Lower lobe of right lung (tissue), 2 donors: ENCODE data around the gene GLRX. TPM values are rescaled to one million over a fixed set of nuclear protein-coding genes. Genes with fewer than 3 reads are reported as not detected.
A peak's percentile ranks its signal among the peaks of the same experiment; 100 is the strongest.
"Not testable (repeated sequence)": the region's sequence is repeated elsewhere in the genome, so short reads cannot be mapped to it uniquely, and the experiment has no call there.

Experiments used
- ATAC-seq, 2 donors: fragments of 200-7000 bp; cut with Tn5 transposase; one replicate each; pipeline ENCODE4 v1.9.1; 2020 to 2022; ENCODE audit warnings: mild to moderate bottlenecking in 2 of 2, moderate library complexity in 2 of 2
- DNase-seq: peaks from one replicate; pipeline ENCODE4 v3.0.0-alpha.2; 2020
- H3K27ac ChIP-seq: fragments of 200-600 bp; one replicate; pipeline ENCODE4 v1.8.0; 2022
- H3K27me3 ChIP-seq: fragments of 200-600 bp; one replicate; pipeline ENCODE4 v1.8.0; 2022; ENCODE audit warnings: low read depth
- H3K36me3 ChIP-seq: fragments of 200-600 bp; one replicate; pipeline ENCODE4 v1.8.0; 2022; ENCODE audit warnings: mild to moderate bottlenecking
- H3K4me1 ChIP-seq: fragments of 200-600 bp; one replicate; pipeline ENCODE4 v1.8.0; 2022
- H3K4me3 ChIP-seq: fragments of 200-600 bp; one replicate; pipeline ENCODE4 v1.8.0; 2022; ENCODE audit warnings: mild to moderate bottlenecking
- H3K9me3 ChIP-seq: fragments of 200-600 bp; one replicate; pipeline ENCODE4 v1.8.0; 2022
- CTCF ChIP-seq: fragments of 200-600 bp; IDR thresholded peaks from one replicate; pipeline ENCODE4 v1.8.0; 2022; ENCODE audit warnings: antibody characterized with exemption, mild to moderate bottlenecking
- intact Hi-C: fragments of 100-400 bp; cut with DNase I; formaldehyde crosslinking; loops from one replicate; pipeline ENCODE4 v1.11.0; 2022
- total RNA-seq: library from RNA; stranded (reverse); fragmentation: NEBNext Ultra II Directional; extraction: Animal tissue kit (Norgen Biotek cat#: 25700); gene quantifications from one replicate; pipeline ENCODE4 v1.2.1, GENCODE V29; 2021
- donor health status: DM: no; HTN: yes; CAD: no; lungs with severe emphysema.

GLRX gene
- total RNA-seq, 1 donor from 2014 or later: 115 TPM

DNA sequence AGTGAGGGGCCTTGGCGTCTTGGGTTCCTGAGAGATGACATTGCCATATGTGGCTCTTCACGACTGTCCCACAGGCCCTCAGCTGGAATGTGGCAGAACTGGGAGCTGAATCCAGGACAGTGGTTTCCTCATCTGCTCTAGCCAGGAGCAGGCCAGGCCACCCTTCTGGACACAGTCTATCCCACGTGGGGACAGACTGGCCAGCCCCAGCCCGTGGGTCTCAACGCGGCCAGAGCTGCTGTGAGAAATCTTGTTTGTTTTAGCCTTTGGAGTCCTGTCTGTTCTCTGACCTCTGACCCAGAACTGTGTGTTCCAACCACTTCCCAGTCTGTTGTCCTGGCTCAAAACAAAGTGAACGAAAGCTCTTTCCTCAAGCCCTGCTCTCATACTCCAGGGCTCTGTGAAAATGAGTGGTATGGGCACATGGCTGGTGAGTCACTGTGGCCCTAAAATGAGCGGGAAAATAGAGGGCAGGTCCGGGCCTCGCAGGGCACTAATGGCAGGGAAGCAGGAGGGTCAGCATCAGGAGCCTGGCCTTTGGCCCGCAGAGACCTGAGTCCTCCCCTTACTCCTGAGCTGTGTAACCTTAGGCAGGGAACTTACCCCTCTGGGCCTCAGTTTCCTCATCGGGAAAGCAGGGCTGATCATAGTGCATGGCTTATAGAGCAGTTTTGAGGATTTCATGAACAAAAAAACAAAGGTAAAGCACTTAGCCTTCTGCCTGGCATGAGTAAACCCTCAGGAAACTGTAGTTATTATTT lies 34.8 kb upstream of the GLRX start:
- Histone ChIP-seq H3K27me3 (no peaks in the 10 kb centered on the region), H3K4me3 (no peak overlapping the region), H3K27ac (peak overlapping the region; percentile 80), H3K36me3 (no peaks in the 10 kb centered on the region), H3K9me3 (no peaks in the 10 kb centered on the region), H3K4me1 (peaks cover 59% of the 10 kb centered on the region)
- intact Hi-C loops: loop anchor here (5.0 kb wide), 1 partner anchor 480 kb away; no protein-coding TSS in a partner anchor
- peak; percentile 63 to 80 for ATAC-seq
- TF ChIP-seq CTCF: no peak
- DNase-seq: peak; percentile 77

DNA sequence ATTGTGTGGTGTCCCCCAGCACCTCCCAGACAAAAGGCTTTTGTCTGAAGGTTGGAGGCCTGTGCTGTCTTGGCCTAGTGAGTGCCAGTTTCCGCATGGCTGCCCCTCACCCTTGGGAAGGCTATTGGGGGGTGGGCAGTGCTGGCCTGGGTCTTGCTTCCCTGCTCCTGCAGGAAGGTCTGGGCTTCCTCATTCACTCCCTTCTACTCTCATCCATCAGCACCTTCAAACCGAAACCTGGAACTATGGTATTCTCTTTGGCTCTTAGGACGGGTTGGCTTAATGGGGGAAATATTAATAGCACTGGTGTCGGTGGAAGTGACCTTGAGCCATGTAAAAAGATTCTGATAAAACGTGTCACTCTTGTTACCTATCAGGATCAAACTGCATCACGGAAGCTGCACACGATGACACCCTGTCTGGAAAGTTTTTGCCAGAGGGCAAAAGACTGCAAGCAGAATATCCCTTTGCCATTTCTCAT lies 34.0 kb upstream of the GLRX start:
- Histone ChIP-seq H3K27ac (peak overlapping the region; percentile 80), H3K4me3 (no peak overlapping the region), H3K9me3 (no peaks in the 10 kb centered on the region), H3K36me3 (no peaks in the 10 kb centered on the region), H3K4me1 (peaks cover 50% of the 10 kb centered on the region), H3K27me3 (no peaks in the 10 kb centered on the region)
- intact Hi-C loops: loop anchor here (5.0 kb wide), 1 partner anchor 481 kb away; no protein-coding TSS in a partner anchor
- no peak for TF ChIP-seq CTCF
- no peak for ATAC-seq
- no peak for DNase-seq

- intact Hi-C loops: no loop called here
- Histone ChIP-seq H3K9me3 (no peaks in the 10 kb centered on the region), H3K27me3 (no peaks in the 10 kb centered on the region), H3K4me1 (peaks cover 32% of the 10 kb centered on the region), H3K36me3 (no peaks in the 10 kb centered on the region), H3K4me3 (no peak overlapping the region), H3K27ac (no peak overlapping the region)
- ATAC-seq (no peak), DNase-seq (no peak)
- no peak for TF ChIP-seq CTCF
Measured at GRCh38 chr5:95853490-95853889, 31.0 kb upstream of the GLRX start.

GRCh38 chr5:95852567-95852966 lies 30.0 kb upstream of the GLRX start:
- intact Hi-C loops: no loop called here
- H3K36me3 ChIP-seq: no peaks in the 10 kb centered on the region
- ATAC-seq: no peak
- peaks cover 22% of the 10 kb centered on the region for H3K4me1 ChIP-seq
- no peaks in the 10 kb centered on the region for H3K9me3 ChIP-seq
- no peak overlapping the region for H3K4me3 ChIP-seq
- no peaks in the 10 kb centered on the region for H3K27me3 ChIP-seq
- H3K27ac ChIP-seq: no peak overlapping the region
- no peak for DNase-seq
- no peak for TF ChIP-seq CTCF

DNA sequence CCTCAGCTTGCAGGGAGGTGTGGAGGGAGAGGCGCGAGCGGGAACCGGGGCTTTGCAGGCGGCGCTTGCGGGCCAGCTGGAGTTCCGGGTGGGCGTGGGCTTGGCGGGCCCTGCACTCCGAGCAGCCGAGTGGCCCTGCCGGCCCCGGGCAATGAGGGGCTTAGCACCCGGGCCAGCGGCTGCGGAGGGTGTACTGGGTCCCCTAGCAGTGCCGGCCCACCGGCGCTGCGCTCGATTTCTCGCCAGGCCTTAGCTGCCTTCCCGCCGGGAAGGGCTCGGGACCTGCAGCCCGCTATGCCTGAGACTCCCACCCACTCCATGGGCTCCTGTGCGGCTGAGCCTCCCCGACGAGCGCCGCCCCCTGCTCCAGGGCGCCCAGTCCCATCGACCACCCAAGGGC lies 28.6 kb upstream of the GLRX start:
- H3K4me3 ChIP-seq, H3K36me3 ChIP-seq, H3K4me1 ChIP-seq, ATAC-seq, H3K27ac ChIP-seq, intact Hi-C loops, H3K27me3 ChIP-seq, H3K9me3 ChIP-seq, DNase-seq: not testable (repeated sequence)

DNA sequence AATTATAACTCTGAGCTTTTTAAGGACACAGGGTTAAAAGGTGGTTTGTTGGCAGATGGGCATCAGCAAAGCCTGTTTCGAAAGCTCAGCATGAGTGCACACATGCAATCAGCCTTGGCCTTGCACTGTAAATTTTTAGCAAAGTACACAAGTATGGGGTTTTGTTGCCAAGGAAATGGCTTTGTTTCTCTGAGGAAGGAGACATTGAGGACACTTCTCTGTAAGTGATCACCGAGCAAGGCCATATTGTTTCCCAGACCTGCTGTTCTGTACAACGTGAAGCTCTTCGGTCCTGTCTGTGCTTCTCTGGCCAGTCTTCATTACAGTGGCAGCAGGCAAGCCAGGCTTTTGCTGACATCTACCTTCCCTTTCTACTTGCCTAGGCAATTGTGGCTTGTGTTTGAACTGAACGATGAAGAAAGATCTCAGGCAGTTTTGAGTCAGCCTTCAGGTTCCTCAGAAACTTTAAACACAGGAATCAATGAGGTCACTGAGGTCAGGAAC lies 27.9 kb upstream of the GLRX start:
- ATAC-seq (peak; percentile 59 to 73), DNase-seq (no peak)
- no peak for TF ChIP-seq CTCF
- Histone ChIP-seq H3K4me1 (peaks cover 10% of the 10 kb centered on the region), H3K27me3 (no peaks in the 10 kb centered on the region), H3K36me3 (no peaks in the 10 kb centered on the region), H3K27ac (no peak overlapping the region), H3K9me3 (no peaks in the 10 kb centered on the region), H3K4me3 (no peak overlapping the region)
- intact Hi-C loops: no loop called here
